ENCODE data around the gene LINS1.
A peak's percentile ranks its signal among the peaks of the same experiment; 100 is the strongest.

- TF ChIP-seq, protein P1, sequence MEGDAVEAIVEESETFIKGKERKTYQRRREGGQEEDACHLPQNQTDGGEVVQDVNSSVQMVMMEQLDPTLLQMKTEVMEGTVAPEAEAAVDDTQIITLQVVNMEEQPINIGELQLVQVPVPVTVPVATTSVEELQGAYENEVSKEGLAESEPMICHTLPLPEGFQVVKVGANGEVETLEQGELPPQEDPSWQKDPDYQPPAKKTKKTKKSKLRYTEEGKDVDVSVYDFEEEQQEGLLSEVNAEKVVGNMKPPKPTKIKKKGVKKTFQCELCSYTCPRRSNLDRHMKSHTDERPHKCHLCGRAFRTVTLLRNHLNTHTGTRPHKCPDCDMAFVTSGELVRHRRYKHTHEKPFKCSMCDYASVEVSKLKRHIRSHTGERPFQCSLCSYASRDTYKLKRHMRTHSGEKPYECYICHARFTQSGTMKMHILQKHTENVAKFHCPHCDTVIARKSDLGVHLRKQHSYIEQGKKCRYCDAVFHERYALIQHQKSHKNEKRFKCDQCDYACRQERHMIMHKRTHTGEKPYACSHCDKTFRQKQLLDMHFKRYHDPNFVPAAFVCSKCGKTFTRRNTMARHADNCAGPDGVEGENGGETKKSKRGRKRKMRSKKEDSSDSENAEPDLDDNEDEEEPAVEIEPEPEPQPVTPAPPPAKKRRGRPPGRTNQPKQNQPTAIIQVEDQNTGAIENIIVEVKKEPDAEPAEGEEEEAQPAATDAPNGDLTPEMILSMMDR (IDR thresholded peaks at IDR 0.05; ENCODE audit: low read depth, low read length): no peak
- TF ChIP-seq MAX (IDR thresholded peaks at IDR 0.05; ENCODE audit: low read depth, low read length): peak; percentile 95
Observed at GRCh38 chr15:100601163-100601562, 821 bp downstream of the LINS1 start.
